HG02973 (cell line): ENCODE data around the gene SPNS3.

Experiments
- ATAC-seq: cut with Tn5 transposase; IDR thresholded peaks from one replicate; pipeline ENCODE4 v1.9.1; 2021; ENCODE audit warnings: moderate library complexity; ENCODE audit not compliant: unreplicated experiment

SPNS3 gene

DNA sequence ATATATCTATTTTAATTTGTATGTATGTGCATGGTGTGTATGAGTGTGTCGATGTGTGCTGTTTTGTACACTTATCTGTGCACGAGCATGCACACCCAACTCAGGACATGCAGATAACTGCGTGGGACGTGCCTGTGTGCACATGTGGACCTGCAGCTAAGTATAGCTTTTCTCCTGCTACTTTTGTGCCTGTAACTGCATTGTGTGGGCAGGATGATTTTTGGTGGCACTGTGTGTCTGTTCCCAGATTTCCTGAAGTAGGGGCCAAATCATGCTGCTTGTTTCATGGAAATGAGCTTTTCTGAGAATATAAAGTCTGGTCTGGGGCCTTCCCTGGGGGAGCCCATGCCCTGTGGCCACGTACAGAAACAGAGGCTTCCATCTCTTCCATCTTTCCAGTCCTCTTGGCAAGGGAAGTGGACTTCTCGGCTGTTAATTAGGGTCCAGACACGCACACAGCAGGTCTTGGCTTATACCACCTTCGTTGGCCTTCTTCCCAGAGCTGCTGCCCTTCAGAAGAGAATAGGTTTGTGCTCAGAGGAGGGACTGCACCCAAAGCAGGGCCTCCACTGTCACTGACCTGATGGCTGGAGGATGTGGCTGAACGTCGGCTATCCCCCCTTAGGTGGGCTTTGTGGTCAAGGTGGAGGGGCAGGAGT, 30.2 kb downstream of the SPNS3 start:
- ATAC-seq: no peak

DNA sequence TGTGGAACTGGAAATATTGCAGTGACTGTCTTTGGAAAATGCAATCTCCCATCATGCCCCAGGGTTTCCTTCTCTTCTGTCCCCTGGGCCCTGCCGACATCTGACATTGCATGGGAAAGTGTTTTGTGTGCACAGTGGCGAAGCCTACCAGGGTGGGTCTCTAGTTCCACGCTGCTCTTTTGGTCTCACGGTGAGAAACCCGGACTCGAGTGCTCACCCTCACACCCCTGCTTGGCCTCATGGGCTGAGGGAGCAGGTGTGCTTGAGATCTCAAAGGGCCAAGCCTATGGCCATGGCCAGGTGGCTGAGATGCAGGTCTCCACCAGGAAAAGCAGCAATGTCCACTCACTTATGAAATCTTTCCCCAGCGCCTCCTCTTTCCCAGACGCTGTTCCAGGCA, 32.0 kb downstream of the SPNS3 start:
- ATAC-seq: no peak

DNA sequence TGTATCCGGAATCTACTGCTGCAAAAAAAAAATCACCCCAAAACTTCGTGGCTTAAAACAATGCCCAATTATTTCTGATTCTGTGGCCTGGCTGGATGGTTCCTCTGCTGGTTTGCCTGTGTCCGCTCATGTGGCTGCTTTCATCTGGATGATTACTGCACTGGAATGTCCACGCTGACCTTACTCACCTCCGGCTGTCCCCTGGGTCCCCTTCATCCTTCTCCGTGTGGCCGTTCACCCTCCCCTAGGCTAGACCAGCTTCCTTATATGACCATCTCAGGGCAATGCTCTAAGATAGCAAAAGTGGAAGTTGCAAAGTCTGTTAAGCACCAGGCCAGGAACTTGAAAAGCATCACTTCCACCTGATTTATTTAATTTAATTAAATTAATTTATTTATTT, 33.5 kb downstream of the SPNS3 start:
- ATAC-seq: no peak

DNA sequence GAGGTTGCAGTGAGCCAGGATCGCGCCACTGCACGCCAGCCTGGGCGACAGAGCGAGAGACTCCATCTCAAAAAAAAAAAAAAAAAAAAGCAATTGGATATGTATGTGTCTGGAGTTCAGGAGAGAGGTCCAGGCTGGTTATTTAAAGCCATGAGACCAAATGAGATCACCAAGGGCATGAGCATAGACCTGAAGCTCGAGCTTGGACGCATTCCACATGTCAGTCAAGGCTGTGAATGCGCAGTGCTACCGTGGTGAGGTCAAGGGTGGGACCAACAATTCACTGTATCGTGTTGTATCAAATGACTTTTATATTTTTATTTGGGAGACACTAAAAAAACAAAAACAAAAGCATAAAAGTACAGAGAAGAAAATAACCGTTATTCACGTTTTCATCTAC, 35.8 kb downstream of the SPNS3 start:
- no peak for ATAC-seq

DNA sequence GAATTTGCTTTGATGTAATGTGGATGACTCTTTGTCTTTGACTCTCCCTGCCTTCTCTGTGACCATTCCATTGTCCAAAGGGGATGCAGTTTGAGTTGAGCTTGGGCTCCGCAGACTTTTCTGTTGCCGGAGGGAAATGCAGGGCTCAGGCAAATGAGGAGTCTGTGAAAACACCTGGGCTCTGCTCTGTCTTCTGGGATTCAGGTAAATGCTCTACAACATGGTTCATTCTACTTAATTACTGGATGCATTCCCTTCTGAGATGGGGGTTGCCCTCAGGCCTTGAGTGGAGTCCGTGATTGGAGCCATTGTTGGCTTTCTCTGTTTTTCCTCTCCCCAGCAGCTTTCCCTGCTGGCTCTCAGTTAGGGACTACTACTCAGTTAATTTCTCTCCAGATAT, 38.5 kb downstream of the SPNS3 start:
- no peak for ATAC-seq

DNA sequence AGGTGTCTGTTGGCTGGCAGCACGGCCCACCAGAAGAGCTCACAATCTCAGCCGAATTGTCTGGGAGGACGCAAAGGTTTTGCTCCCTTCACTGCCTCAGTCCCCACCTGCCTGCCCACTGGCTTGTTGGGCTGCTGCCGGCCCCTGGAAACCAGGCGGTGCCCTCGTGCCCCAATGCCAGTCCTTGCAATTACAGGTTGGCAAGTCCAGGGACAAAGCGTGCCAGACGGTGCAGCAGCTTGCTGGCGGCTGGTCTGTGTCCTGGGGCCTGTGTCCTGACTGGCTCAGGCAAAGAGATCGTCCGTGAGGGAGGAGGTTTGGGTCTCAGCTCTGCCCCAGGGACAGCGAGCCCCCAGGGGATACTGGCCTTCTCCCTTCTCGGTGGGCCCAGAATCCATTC, 40.4 kb downstream of the SPNS3 start:
- ATAC-seq: no peak

DNA sequence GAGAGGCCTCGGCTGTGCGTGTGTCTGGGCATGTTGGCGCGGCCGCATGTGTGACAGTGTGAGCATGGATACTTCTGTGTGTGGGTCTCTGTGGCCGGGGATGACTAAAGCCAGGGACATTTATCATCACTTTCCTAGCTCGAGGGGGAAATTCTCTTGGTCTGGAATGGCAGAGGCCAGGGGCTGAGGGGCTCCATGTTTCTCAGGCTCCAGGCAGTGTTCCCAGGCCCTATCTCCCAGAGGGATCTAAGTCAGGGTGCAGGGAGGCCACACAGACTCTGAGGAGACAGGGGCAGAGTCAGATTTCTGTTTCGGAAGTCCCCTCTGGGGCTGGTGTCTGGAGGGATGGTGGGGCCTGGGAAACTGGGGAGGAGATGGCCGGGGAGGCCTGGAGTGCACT, 41.3 kb downstream of the SPNS3 start:
- no peak for ATAC-seq

DNA sequence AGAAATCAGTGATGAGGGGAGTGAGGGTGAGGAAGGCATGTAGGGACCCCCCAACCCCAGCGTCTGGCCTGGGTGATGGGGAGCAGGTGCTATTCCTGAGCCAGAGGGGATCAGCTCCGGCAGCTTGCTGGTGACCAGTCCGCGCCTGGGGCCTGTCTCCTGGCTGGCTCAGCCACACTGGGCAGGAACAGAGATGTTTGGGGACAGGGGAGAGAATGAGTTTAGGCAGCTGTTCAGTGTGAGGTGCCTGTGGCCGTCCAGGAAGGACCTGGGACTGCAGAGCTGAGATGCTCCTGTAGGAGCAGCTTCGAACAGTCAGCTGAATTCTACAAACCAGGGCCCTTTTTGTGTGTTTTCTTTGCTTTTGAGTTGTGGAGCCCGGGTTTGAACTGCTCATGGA, 41.7 kb downstream of the SPNS3 start:
- ATAC-seq: no peak

DNA sequence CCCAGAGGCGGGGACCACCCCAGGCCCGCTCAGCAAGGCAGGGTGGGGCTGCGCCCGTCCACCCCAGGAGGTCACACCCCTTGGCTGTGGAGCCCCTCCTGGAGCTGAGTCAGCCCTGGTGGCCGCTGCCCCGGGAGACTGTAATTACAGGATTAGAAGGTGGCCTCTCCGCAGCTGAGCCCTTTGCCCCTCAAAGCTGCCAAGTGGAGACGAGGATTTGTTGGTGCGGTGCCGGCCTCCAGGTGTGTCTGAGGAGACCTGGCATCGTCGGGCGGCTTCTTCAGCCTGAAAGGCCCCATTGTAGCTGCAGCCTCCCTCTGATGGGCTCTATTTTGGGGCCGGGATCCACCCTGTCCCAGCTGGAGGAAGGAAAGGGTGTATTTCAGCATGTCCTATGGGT, 42.3 kb downstream of the SPNS3 start:
- no peak for ATAC-seq

DNA sequence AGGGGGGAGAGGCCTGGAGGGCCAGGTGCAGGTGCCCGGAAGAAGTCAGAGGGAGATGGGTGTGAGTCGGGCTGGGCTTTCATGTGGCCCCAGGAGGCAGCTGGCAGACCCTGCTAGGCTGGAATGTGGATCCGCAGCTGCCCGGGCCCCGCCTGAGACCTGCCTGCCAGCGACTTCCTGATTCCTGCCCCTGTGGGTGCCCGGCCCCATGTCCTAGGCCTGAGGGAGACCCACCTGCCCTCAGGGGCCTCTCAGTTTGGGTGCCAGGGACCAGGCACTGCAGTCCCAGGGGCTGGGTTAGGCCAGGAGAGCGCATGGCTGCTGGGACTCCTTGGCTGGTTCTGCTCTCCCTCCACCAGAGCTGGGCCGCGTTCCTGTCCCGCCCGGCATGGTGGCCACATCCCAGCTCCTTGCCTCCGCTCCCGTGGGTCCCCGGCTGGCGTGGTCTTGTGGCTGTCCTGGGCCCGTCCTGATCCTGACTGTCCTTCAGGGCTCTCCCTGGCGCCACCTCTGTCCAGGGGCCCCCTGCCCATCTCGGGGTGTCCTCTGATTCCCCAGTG, 42.9 kb downstream of the SPNS3 start:
- ATAC-seq: no peak

DNA sequence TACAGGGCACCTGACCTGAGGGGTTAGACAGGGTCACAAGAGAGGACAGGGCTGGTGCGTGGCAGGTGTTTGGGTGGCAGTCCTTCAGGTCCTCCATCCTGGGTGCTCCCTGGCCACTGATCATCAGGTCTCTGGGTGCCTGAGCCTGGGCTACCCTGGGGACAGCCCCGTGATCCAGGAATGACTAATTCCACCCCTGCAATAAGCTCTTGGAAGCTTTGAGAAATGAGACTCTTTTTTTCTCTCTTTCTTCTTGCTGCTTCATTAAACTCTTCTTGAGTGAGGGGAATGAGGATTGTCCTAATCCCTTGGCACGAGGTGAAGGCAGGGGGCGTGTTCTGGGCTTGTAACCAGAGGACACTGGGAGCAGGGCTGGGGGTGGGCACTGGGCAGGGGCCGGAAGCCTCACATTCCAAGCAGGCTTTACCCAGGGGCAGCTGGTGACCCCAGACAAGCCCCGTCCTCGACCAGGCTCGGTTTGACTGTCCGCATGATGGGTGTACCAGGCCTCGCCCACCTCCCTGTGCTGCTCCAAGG, 43.6 kb downstream of the SPNS3 start:
- ATAC-seq: no peak

DNA sequence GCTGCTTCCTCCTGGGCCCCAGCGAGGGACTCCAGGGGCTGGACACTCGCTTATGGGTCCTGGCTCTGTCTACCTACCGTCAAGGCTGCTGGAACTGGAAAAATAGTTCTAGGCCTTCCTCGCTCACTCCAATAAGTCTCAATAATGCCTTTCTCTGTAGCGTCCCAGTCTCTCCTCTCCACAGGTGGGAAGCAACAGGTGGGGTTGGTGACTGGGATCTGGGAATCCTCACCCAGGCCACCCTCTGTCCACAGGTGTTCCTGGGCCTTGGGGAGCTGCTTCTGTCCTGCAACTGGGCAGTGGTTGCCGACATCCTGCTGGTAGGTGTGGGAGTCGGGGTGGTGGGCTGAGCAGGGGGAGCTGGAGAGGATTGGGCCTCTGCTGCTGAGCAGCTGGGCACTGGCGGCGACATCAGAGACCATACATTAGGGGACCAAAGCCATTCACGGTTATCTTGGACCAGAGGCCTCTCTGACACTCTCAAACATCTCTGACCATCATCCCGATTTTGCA, 44.6 kb downstream of the SPNS3 start:
- ATAC-seq: no peak

DNA sequence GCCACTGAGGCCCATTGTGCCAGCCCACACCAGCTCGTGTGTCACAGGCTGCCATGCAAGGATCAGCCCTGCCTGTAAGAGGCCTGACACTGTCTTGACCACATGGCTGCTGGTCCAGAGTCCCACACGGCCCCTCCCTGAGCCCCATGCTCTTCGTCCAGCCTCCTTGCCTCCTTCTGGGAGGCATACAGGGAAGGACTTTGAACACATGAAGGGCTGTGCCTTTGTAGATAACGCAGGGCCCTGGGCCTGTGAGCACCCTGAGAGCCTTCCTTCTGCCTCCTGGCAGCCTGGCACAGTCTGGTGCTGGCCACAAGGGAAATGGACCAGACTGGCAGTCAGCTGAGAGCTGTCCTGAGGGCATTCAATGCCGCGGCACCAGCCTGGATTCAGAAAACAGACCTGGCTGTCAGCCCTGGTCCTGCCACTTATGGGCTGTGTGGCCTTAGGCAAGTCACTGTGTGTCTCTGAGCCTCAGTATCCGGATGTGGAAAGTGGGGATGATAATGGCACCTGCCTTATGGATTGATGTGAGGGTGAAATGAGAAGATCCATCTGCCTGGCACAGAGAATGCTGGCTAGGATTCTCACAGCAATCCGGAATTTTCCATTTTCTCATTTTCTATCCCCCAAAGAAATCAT, 45.7 kb downstream of the SPNS3 start:
- ATAC-seq: no peak

DNA sequence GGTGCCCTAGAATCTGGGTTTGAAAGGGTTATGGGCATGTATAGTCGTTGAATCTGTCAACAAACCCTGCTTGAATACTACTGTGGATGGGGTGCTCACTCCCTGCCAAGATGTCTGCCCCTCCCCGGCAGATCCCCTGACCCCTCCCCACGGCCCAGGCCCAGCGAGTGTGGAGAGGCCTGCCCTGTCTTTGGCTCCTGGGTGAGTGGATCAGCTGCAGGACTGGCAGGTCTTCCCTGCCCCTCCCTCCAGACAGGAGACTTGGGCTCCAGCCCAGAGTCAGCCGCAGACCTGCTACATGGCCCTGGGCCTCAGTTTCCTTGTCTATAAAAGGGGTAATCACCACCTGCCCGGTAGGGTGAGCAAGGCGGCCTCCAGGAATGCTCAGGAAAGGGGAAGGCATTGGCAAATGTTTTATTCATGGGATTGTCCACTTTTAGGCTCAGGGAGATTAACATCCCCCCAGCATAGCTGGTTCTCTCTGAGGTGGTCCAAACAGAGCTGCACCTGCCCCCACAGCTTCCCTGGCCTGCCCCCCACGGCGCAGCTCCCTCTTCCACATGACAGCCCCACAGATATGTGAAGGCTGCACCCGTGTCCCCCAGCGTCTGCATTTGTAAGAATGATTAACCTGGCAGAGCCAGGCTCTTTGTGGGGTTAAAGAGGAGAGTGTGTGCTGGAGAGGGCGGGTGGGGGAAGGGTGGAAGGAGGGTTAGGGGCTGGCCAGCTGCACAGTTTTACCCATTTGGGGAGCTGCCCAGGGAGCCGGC, 46.4 kb downstream of the SPNS3 start:
- ATAC-seq: no peak

DNA sequence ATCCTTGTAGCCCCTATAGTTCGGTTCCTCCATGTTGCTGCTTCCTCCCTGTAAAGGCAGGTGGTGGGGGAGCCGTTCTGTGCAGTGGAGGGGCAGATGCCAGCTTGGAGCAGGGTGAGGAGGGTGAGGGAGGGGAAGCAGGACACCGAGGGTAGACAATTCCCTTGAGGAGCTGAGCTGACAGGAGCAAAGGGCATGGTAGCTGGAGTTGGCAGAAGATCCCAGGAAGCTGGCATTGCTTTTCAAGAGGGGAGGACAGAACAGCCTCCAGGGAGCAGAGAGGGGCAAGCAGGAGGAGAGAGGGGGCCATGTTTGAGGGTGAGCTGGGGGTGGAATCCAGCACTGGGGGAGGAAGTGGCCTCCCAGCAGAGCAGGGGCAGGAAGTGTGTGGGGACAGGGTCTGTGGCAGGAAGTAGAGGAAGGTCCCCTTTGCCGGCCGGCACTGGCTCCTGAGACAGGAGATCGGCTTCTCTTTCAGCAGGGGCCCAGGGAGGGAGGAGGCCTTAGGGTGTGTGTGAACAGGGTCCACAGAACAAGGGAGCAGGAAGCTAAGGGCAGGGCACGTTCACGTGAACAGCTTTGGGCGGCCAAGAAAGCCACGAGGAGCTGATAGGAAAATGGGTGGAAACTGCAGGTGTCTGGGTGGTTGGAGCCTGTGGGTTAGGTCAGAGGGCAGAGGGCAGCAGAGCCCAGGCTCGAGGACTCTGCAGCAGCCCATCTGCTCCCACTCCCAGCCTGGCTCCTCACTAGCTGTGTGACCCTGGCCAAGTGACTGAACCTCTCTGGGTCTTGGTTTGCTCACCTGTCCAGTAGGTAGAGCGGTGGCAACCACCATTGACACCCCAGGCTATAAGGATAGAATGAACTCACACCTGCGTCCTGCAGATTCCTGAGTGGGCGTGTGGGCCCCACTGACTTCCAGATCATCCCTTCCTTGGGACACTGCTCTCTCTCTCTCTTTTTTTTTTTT, 47.5 kb downstream of the SPNS3 start:
- no peak for ATAC-seq

DNA sequence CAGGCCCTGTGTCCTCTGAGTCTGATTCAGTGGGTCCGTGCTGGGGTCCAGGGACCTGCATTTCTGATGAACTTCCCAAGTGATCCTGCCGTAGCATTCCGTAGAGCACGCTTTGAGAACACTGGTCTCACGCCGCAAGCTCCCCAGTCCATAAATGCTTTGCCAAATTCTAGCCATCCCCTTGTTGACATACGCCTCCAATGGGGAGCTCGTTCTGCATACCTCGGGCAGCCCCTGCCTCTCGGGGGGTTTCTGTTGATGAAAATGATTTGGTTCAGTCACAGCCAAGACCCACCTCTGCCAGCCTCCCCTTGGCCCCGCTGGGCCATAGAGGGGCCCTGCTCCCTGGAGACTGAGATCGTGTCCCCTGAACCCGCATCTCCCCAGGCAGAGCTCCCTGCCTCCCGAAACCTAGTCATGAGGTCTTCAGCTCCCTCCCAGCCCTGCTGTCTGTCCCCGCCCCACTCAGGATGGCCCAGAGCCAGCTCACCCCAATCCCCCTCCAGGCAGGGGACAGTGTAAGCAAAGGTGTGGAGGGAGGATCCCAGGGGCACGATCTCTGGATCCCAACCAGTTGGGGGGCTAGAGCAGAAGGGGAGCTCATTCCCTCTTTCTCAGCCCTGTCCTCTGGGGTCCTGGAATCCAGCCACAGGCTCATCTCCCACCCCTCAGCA, 48.7 kb downstream of the SPNS3 start:
- no peak for ATAC-seq

DNA sequence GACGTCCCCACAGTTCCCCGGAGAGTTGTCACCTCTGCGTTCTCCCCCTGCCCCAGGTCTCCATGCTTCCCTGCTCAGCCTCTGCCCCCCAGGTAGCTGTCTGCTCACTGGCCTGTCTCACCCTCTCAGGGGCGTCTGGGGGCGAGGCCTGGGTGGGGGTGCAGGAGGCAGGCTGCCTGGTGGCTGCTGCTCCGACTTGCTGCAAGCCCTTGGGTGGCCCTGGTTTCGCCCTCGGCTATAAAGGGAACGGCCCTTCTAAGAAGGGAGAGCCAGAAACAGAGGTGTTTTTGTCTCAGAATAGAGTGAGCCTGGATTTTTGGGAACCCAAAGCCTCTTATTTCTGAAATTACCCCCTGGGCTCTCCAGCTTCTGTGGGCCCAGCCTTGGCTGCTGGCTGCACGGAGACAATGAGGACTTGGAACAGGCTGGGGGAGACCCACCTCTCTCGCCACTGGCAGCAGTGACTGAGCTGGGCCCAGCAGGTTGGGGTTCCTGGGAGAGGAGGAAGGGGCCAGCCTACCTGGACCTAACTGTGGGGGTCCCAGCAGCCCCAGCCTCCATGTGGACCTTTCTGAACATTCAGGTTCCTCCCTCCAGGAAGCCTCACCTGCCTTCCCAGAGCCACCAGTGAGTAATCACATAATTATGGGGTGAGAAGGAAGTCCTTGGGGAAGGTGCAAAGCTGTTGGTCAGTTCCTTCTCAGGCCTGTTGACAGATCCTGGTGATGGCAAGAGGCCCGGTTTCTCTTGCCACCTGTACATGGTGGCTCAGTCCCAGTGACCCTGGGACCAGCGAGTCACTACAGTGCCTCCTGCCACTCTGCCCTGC, 49.5 kb downstream of the SPNS3 start:
- ATAC-seq: no peak

DNA sequence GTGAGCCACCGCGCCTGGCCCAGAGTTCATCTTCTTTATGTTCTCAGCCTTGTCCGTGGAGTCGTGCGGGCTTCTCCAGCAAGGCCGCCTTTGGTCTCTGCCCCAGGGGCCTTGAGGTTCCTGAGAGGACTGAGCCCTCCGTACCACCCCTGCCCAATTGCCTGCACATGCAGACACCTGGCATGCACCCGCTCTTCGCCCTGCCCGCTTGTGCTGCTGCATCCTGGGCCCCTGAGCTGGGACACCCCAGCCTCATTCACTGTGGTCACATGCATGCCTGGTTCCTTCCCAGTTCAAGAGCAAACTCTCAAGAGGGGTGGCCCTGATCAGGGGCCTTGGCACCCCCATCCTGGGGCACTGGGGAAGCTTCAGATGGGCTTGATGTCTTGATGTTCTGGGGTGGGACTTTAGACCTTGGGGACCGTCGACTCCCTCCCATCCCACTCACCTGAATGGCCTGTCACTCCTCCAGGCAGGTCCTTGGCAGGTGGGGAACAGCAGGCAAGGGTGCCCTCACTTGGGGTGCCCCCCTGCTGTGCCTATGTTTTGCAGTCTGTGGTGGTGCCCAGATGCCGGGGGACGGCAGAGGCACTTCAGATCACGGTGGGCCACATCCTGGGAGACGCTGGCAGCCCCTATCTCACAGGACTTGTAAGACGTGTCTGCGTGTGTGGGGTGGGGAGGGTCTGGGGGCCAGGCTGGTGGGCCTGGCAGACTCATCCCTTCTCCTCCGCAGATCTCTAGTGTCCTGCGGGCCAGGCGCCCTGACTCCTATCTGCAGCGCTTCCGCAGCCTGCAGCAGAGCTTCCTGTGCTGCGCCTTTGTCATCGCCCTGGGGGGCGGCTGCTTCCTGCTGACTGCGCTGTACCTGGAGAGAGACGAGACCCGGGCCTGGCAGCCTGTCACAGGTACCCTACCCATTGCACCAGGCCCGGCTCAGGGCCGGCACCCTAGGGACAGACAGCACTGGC, 52.2 kb downstream of the SPNS3 start:
- no peak for ATAC-seq
